ENCODE measurements around the gene MOGAT3. TPM values are rescaled to one million over a fixed set of nuclear protein-coding genes. Genes with fewer than 3 reads are reported as not detected.

MOGAT3 gene, protein sequence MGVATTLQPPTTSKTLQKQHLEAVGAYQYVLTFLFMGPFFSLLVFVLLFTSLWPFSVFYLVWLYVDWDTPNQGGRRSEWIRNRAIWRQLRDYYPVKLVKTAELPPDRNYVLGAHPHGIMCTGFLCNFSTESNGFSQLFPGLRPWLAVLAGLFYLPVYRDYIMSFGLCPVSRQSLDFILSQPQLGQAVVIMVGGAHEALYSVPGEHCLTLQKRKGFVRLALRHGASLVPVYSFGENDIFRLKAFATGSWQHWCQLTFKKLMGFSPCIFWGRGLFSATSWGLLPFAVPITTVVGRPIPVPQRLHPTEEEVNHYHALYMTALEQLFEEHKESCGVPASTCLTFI
- total RNA-seq (2014; rRNA removed; shearing (Covaris generic)) = 0.85 TPM in 1 of 2 replicates, not detected in the other
- polyA plus RNA-seq (2016; fragmentation: Nextera tagmentation; extraction: Ambion mirVana) = 0.21 and 0.44 TPM in 2 replicates
- long read RNA-seq = 0 reads

DNA sequence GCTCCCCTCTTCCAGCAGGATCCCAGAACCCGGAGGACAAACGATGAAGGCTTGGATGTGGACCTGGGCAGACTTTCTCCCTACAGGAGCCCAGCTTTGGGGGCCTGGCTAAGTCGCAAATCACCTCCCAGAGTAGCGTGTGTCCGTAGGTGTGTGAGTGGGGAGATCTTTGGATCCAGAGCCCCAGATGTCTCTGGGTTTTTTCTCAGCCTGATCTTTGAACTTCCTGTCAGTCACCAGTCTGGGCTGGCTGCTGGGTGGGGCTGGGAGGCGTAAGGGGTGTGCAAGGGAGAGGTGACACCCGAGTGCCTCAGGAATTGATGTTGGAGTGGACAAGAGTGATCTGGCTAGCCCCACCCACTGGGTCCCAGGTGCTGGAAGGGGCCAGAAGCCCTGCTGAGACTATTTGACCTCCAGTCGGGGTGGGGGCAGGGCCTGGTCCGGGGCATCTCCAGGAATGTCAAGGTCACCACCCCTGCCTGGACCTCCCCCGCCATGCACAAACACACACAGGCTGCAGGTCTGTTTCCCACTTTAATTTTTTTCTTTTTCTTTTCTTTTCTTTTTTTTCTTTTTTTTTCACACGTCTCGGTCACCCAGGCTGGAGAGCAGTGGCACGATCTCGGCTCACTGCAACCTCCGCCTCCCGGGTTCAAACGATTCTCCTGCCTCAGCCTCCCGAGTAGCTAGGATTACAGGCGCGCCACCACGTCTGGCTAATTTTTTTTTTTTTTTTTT, at the start of gene MOGAT3:
Gene MOGAT3 (minus strand): TSS at position 175 of the 738 bp plus-strand sequence. CDS start 182 bp downstream, outside the sequence.
- Histone ChIP-seq H3F3A (replicated peaks; ENCODE audit: low read depth) (peaks cover 9% of the 10 kb centered on the region), H2AFZ (peak within 1 kb of the TSS; percentile 94), H3K27me3 (ENCODE audit: insufficient read depth) (peaks cover 25% of the 10 kb centered on the region), H3K27ac (ENCODE audit: low read depth) (peak within 1 kb of the TSS; percentile 63; the same call in 1 of the 2 replicates), H3K36me3 (ENCODE audit: insufficient read depth) (no peaks in the 10 kb centered on the region), H3K9me2 (ENCODE audit: insufficient read depth) (no peaks in the 10 kb centered on the region), H3K79me2 (replicated peaks; ENCODE audit: insufficient read depth) (no peaks in the 10 kb centered on the region), H3K4me2 (peak within 1 kb of the TSS; percentile 86), H3K4me3 (peak within 1 kb of the TSS; percentile 68), H4K20me1 (replicated peaks; ENCODE audit: insufficient read depth) (no peaks in the 10 kb centered on the region), H3K4me1 (ENCODE audit: insufficient read depth) (peaks cover 16% of the 10 kb centered on the region)
- DNase-seq (ENCODE audit: low spot score) (peak; percentile 68), ATAC-seq (peak; percentile 34)
- peaks cover 20% of the 10 kb centered on the region for H3K27me3 Mint-ChIP-seq (ENCODE audit: insufficient read depth, low read depth, poor library complexity)
- H3K27ac Mint-ChIP-seq = no peak within 1 kb of the TSS
- no peaks in the 10 kb centered on the region for H3K9me3 Mint-ChIP-seq
- H3K4me3 Mint-ChIP-seq = peak within 1 kb of the TSS; percentile 69
- peaks cover 18% of the 10 kb centered on the region for H3K4me1 Mint-ChIP-seq
- H3K36me3 Mint-ChIP-seq (ENCODE audit: low read depth) = no peaks in the 10 kb centered on the region
- TF ChIP-seq EZH2phosphoT487 (IDR thresholded peaks at IDR 0.05; ENCODE audit: unreplicated experiment) (no peak), ZNF114 (CRISPR knock-in tag; IDR thresholded peaks at IDR 0.05) (no peak), JUNB (IDR thresholded peaks at IDR 0.05; ENCODE audit: unreplicated experiment) (no peak), STAT1 (IDR thresholded peaks at IDR 0.05; ENCODE audit: unreplicated experiment) (no peak), NANOG (IDR thresholded peaks at IDR 0.05; ENCODE audit: borderline replicate concordance) (no peak), POLR2AphosphoS5 (IDR thresholded peaks at IDR 0.05; ENCODE audit: low read depth) (no peak), CREB1 (CRISPR knock-in tag; IDR thresholded peaks at IDR 0.05; ENCODE audit: low read depth) (no peak), EZH2 (IDR thresholded peaks at IDR 0.05; ENCODE audit: low read depth, unreplicated experiment) (no peak)
- TF ChIP-seq, protein P1, sequence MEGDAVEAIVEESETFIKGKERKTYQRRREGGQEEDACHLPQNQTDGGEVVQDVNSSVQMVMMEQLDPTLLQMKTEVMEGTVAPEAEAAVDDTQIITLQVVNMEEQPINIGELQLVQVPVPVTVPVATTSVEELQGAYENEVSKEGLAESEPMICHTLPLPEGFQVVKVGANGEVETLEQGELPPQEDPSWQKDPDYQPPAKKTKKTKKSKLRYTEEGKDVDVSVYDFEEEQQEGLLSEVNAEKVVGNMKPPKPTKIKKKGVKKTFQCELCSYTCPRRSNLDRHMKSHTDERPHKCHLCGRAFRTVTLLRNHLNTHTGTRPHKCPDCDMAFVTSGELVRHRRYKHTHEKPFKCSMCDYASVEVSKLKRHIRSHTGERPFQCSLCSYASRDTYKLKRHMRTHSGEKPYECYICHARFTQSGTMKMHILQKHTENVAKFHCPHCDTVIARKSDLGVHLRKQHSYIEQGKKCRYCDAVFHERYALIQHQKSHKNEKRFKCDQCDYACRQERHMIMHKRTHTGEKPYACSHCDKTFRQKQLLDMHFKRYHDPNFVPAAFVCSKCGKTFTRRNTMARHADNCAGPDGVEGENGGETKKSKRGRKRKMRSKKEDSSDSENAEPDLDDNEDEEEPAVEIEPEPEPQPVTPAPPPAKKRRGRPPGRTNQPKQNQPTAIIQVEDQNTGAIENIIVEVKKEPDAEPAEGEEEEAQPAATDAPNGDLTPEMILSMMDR (conservative IDR thresholded peaks at IDR 0.05; ENCODE audit: low read depth in 2 of 2) = no peak
- TF ChIP-seq, protein P2, sequence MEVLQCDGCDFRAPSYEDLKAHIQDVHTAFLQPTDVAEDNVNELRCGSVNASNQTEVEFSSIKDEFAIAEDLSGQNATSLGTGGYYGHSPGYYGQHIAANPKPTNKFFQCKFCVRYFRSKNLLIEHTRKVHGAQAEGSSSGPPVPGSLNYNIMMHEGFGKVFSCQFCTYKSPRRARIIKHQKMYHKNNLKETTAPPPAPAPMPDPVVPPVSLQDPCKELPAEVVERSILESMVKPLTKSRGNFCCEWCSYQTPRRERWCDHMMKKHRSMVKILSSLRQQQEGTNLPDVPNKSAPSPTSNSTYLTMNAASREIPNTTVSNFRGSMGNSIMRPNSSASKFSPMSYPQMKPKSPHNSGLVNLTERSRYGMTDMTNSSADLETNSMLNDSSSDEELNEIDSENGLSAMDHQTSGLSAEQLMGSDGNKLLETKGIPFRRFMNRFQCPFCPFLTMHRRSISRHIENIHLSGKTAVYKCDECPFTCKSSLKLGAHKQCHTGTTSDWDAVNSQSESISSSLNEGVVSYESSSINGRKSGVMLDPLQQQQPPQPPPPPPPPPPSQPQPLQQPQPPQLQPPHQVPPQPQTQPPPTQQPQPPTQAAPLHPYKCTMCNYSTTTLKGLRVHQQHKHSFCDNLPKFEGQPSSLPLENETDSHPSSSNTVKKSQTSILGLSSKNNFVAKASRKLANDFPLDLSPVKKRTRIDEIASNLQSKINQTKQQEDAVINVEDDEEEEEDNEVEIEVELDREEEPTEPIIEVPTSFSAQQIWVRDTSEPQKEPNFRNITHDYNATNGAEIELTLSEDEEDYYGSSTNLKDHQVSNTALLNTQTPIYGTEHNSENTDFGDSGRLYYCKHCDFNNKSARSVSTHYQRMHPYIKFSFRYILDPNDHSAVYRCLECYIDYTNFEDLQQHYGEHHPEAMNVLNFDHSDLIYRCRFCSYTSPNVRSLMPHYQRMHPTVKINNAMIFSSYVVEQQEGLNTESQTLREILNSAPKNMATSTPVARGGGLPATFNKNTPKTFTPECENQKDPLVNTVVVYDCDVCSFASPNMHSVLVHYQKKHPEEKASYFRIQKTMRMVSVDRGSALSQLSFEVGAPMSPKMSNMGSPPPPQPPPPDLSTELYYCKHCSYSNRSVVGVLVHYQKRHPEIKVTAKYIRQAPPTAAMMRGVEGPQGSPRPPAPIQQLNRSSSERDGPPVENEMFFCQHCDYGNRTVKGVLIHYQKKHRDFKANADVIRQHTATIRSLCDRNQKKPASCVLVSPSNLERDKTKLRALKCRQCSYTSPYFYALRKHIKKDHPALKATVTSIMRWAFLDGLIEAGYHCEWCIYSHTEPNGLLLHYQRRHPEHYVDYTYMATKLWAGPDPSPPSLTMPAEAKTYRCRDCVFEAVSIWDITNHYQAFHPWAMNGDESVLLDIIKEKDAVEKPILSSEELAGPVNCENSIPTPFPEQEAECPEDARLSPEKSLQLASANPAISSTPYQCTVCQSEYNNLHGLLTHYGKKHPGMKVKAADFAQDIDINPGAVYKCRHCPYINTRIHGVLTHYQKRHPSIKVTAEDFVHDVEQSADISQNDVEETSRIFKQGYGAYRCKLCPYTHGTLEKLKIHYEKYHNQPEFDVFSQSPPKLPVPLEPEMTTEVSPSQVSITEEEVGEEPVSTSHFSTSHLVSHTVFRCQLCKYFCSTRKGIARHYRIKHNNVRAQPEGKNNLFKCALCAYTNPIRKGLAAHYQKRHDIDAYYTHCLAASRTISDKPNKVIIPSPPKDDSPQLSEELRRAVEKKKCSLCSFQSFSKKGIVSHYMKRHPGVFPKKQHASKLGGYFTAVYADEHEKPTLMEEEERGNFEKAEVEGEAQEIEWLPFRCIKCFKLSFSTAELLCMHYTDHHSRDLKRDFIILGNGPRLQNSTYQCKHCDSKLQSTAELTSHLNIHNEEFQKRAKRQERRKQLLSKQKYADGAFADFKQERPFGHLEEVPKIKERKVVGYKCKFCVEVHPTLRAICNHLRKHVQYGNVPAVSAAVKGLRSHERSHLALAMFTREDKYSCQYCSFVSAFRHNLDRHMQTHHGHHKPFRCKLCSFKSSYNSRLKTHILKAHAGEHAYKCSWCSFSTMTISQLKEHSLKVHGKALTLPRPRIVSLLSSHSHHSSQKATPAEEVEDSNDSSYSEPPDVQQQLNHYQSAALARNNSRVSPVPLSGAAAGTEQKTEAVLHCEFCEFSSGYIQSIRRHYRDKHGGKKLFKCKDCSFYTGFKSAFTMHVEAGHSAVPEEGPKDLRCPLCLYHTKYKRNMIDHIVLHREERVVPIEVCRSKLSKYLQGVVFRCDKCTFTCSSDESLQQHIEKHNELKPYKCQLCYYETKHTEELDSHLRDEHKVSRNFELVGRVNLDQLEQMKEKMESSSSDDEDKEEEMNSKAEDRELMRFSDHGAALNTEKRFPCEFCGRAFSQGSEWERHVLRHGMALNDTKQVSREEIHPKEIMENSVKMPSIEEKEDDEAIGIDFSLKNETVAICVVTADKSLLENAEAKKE (CRISPR knock-in tag; IDR thresholded peaks at IDR 0.05) = no peak
- TF ChIP-seq, protein P3, sequence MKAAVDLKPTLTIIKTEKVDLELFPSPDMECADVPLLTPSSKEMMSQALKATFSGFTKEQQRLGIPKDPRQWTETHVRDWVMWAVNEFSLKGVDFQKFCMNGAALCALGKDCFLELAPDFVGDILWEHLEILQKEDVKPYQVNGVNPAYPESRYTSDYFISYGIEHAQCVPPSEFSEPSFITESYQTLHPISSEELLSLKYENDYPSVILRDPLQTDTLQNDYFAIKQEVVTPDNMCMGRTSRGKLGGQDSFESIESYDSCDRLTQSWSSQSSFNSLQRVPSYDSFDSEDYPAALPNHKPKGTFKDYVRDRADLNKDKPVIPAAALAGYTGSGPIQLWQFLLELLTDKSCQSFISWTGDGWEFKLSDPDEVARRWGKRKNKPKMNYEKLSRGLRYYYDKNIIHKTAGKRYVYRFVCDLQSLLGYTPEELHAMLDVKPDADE (IDR thresholded peaks at IDR 0.05) = no peak
